B cell (primary cell): ENCODE data around the gene ZNF273. TPM values are rescaled to one million over a fixed set of nuclear protein-coding genes. Genes with fewer than 3 reads are reported as not detected.

ENCODE experiments used
- ATAC-seq: fragments of 200-7000 bp; cut with Tn5 transposase; one replicate; pipeline ENCODE4 v1.10.0; 2021; ENCODE audit warnings: low read depth, mild to moderate bottlenecking, moderate number of reproducible peaks, moderate library complexity
- CTCF ChIA-PET: fragments of 350-600 bp; sonication (Branson Sonifier 250); formaldehyde crosslinking; loops from one replicate; lab custom pipeline; 2021; ENCODE audit warnings: antibody characterized with exemption, inconsistent platforms; lab: Charles Lee
- POLR2A ChIA-PET: fragments of 350-600 bp; sonication (Branson Sonifier 250); formaldehyde crosslinking; loops from one replicate; lab custom pipeline; 2021; ENCODE audit warnings: antibody characterized with exemption; lab: Charles Lee
- DNase-seq: peaks from one replicate; pipeline ENCODE4 v3.0.0; 2013
- H2AFZ ChIP-seq: 2 replicates; pipeline ENCODE4 v1.6.1; 2012; ENCODE audit warnings: mild to moderate bottlenecking, low read depth, low read length; ENCODE audit not compliant: insufficient read depth, poor library complexity, severe bottlenecking
- H3K27ac ChIP-seq, 2 donors: 1 replicate in 1 of 2; 2 replicates in 1 of 2; pipeline ENCODE4 v1.5.1; 2012 to 2013; ENCODE audit warnings: low read length in 2 of 2, mild to moderate bottlenecking in 2 of 2, moderate library complexity in 1 of 2
- H3K27me3 ChIP-seq, 4 experiments: fragments of 200-600 bp in 1 of 4; sonication (generic) in 1 of 4; replicated peaks in 1 of 4; 1 replicate in 2 of 4; 2 replicates in 2 of 4; pipeline versions ENCODE4 v1.6.1 to v1.7.0; 2013 to 2016; ENCODE audit warnings: low read length in 3 of 4, mild to moderate bottlenecking in 2 of 4, mixed read lengths in 1 of 4, moderate library complexity in 1 of 4; ENCODE audit not compliant: insufficient read depth in 4 of 4, control insufficient read depth in 3 of 4; ENCODE audit errors: control extremely low read depth in 1 of 4
- H3K36me3 ChIP-seq, 2 experiments: replicated peaks in 1 of 2; 1 replicate in 1 of 2; 2 replicates in 1 of 2; pipeline versions ENCODE4 v1.6.1 to v1.7.1; 2013; ENCODE audit warnings: low read length in 1 of 2; ENCODE audit not compliant: insufficient read depth in 2 of 2, control insufficient read depth in 1 of 2; ENCODE audit errors: control extremely low read depth in 1 of 2, extremely low read depth in 1 of 2
- H3K4me1 ChIP-seq, 2 donors: fragments of 200-600 bp in 1 of 2; sonication (generic) in 1 of 2; 1 replicate in 1 of 2; 2 replicates in 1 of 2; pipeline versions ENCODE4 v1.5.1 to v1.6.1; 2013 to 2017; ENCODE audit warnings: low read length in 2 of 2; ENCODE audit not compliant: control insufficient read depth in 2 of 2, insufficient read depth in 2 of 2
- H3K4me2 ChIP-seq: replicated peaks from 2 replicates; pipeline ENCODE3; 2012; ENCODE audit warnings: mild to moderate bottlenecking, low read depth, low read length; ENCODE audit not compliant: poor library complexity, severe bottlenecking
- H3K4me3 ChIP-seq, 5 experiments: fragments of 200-600 bp in 1 of 5; sonication (generic) in 1 of 5; 1 replicate in 3 of 5; 2 replicates in 2 of 5; pipeline versions ENCODE4 v1.5.1 to v1.7.0; 2011 to 2016; ENCODE audit warnings: low read length in 4 of 5, mild to moderate bottlenecking in 4 of 5, low read depth in 2 of 5, control low read depth in 1 of 5, moderate library complexity in 1 of 5; ENCODE audit not compliant: insufficient read depth in 1 of 5; ENCODE audit errors: control extremely low read depth in 1 of 5, extremely low read depth in 1 of 5
- H3K79me2 ChIP-seq: fragments of 200-600 bp; sonication (generic); one replicate; pipeline ENCODE4 v1.6.0; 2016; ENCODE audit warnings: low read length; ENCODE audit not compliant: control insufficient read depth, insufficient read depth
- H3K9ac ChIP-seq: fragments of 200-600 bp; sonication (generic); 2 replicates; pipeline ENCODE4 v1.6.1; 2017; ENCODE audit warnings: mild to moderate bottlenecking, low read length, moderate library complexity
- H3K9me3 ChIP-seq, 3 donors: one replicate each; pipeline versions ENCODE4 v1.6.1 to v1.7.1; 2013; ENCODE audit warnings: low read length in 2 of 3; ENCODE audit not compliant: control insufficient read depth in 2 of 3, insufficient read depth in 1 of 3; ENCODE audit errors: control extremely low read depth in 1 of 3
- H4K20me1 ChIP-seq: 2 replicates; pipeline ENCODE4 v1.6.0; 2012; ENCODE audit warnings: mild to moderate bottlenecking, low read length; ENCODE audit not compliant: insufficient read depth, control insufficient read depth, poor library complexity, severe bottlenecking
- H3K27ac Mint-ChIP-seq: one replicate; pipeline ENCODE4 v1.8.0; 2021; ENCODE audit warnings: mixed read lengths
- H3K27me3 Mint-ChIP-seq: one replicate; pipeline ENCODE4 v1.8.0; 2021; ENCODE audit warnings: mixed read lengths
- H3K4me1 Mint-ChIP-seq: one replicate; pipeline ENCODE4 v1.8.0; 2021; ENCODE audit warnings: mixed read lengths
- H3K4me3 Mint-ChIP-seq: one replicate; pipeline ENCODE4 v1.8.0; 2021; ENCODE audit warnings: mixed read lengths
- H3K9me3 Mint-ChIP-seq: one replicate; pipeline ENCODE4 v1.8.0; 2022; ENCODE audit warnings: mixed read lengths; ENCODE audit not compliant: insufficient read depth
- EZH2 ChIP-seq: IDR thresholded peaks from 2 replicates; pipeline ENCODE4 v1.6.1; 2012; ENCODE audit warnings: borderline replicate concordance, low read depth, mild to moderate bottlenecking, moderate library complexity, low read length; ENCODE audit not compliant: insufficient read depth, poor library complexity, severe bottlenecking
- WGBS: methylation state at CpG from one replicate; pipeline ENCODE4 v1.1.5; 2013; ENCODE audit warnings: missing lambda C conversion rate; ENCODE audit not compliant: insufficient coverage; 5-methylcytosine and 5-hydroxymethylcytosine counted together
- intact Hi-C: fragments of 100-400 bp; cut with micrococcal nuclease; formaldehyde crosslinking; loops from one replicate; pipeline ENCODE4 v1.10.0; 2022
- polyA plus RNA-seq: library from polyadenylated mRNA; depleted of rRNA; stranded (reverse); fragments of >200 nt; gene quantifications from 2 replicates; pipeline ENCODE4 v1.2.3, GENCODE V29; 2012
- total RNA-seq, 2 donors: library from RNA; stranded (reverse); fragments of 120-200 nt in 1 of 2; gene quantifications; 1 replicate in 1 of 2; 2 replicates in 1 of 2; pipeline versions ENCODE4 v1.2.3 to v1.2.4, GENCODE V29; 2013 to 2022
- TF ChIP-seq, protein P1 (sequence below): fragments of 200-600 bp; IDR thresholded peaks from one replicate; pipeline ENCODE4 v1.8.0; 2022; ENCODE audit warnings: antibody characterized with exemption, mild to moderate bottlenecking

Gene ZNF273
- total and polyA plus RNA-seq, 2 donors (not counting 1 experiment from before 2014, with no cell fraction given): 3.8 to 12.7 TPM

DNA sequence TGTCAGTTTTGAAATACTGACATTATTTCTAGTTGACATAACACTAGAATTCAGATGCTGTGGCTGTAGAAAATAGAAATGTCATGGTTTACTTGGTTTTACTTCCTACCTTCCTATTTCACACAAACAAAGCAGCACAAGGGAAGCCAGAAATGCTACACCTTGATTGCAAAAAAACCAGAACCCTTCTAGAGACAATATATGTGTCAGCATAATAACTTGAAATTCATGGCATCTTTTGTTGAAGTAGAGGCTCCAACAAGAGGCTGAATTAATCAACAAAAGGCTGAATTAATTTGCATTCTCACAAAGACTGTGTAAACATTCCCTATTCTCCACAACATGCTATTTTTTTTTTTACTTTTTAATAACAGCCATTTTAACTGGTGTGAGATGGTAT, 62.5 kb downstream of the ZNF273 start:
- Histone ChIP-seq H3K27me3 (no peaks in the 10 kb centered on the region), H4K20me1 (no peaks in the 10 kb centered on the region), H3K9ac (no peak overlapping the region), H3K4me2 (no peak overlapping the region), H3K36me3 (no peaks in the 10 kb centered on the region), H3K4me1 (no peaks in the 10 kb centered on the region), H3K9me3 (peaks cover 1 to 31% (median 13%) of the 10 kb centered on the region in 3 donors), H2AFZ (no peak overlapping the region), H3K4me3 (no peak overlapping the region), H3K27ac (no peak overlapping the region), H3K79me2 (no peaks in the 10 kb centered on the region)
- no peaks in the 10 kb centered on the region for H3K27me3 Mint-ChIP-seq
- ATAC-seq: no peak
- TF ChIP-seq, protein P1, sequence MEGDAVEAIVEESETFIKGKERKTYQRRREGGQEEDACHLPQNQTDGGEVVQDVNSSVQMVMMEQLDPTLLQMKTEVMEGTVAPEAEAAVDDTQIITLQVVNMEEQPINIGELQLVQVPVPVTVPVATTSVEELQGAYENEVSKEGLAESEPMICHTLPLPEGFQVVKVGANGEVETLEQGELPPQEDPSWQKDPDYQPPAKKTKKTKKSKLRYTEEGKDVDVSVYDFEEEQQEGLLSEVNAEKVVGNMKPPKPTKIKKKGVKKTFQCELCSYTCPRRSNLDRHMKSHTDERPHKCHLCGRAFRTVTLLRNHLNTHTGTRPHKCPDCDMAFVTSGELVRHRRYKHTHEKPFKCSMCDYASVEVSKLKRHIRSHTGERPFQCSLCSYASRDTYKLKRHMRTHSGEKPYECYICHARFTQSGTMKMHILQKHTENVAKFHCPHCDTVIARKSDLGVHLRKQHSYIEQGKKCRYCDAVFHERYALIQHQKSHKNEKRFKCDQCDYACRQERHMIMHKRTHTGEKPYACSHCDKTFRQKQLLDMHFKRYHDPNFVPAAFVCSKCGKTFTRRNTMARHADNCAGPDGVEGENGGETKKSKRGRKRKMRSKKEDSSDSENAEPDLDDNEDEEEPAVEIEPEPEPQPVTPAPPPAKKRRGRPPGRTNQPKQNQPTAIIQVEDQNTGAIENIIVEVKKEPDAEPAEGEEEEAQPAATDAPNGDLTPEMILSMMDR: no peak
- no peak for TF ChIP-seq EZH2
- no peak for DNase-seq
- CTCF ChIA-PET: no interaction called here
- intact Hi-C loops: no loop called here
- no peaks in the 10 kb centered on the region for H3K4me1 Mint-ChIP-seq
- POLR2A ChIA-PET: no interaction called here
- H3K27ac Mint-ChIP-seq: no peak overlapping the region
- peaks cover 8% of the 10 kb centered on the region for H3K9me3 Mint-ChIP-seq
- H3K4me3 Mint-ChIP-seq: no peak overlapping the region

DNA sequence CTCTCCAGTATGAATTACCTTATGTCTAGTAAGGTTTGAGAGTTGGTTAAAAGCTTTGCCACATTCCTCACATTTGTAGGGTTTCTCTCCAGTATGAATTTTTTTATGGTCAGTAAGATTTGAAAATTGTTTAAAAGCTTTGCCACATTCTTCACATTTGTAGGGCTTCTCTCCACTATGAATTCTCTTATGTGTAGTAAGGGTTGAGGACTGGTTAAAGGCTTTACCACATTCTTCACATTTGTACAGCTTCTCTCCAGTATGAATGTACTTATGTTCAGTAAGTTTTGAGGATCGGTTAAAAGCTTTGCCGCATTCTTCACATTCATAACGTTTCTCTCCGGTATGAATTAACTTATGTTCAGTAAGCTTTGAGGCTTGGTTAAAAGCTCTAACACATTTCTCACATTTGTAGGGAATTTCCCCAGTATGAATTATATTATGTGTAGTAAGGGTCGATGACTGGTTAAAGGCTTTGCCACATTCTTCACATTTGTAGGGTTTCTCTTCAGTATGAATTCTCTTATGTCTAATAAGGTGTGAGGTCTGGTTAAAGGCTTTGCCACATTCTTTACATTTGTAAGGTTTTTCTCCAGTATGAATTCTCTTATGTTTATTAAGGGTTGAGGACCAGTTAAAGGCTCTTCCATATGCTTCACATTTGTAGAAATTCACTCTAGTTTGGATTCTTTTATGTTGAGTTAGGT, 75.6 kb downstream of the ZNF273 start:
- no CpG with 5 or more reads among the region's 5 CpGs for WGBS
- no peaks in the 10 kb centered on the region for H3K79me2 ChIP-seq
- ATAC-seq (no peak), DNase-seq (no peak)
- H3K9me3 ChIP-seq: peaks cover 5 to 81% (median 34%) of the 10 kb centered on the region in 3 donors
- Mint-ChIP-seq H3K4me1 (peaks cover 3% of the 10 kb centered on the region), H3K27ac (no peak overlapping the region), H3K4me3 (no peak overlapping the region), H3K27me3 (no peaks in the 10 kb centered on the region), H3K9me3 (peaks cover 32% of the 10 kb centered on the region)
- H3K36me3 ChIP-seq: peaks cover 12 to 27% of the 10 kb centered on the region in 2 experiments
- no peak overlapping the region for H2AFZ ChIP-seq
- no peaks in the 10 kb centered on the region for H3K27me3 ChIP-seq
- TF ChIP-seq EZH2: no peak
- TF ChIP-seq, protein P1: no peak
- H3K4me3 ChIP-seq: peak overlapping the region in 1 of 5 experiments; percentile 4
- ChIA-PET POLR2A (no interaction called here), CTCF (no interaction called here)
- no peaks in the 10 kb centered on the region for H4K20me1 ChIP-seq
- intact Hi-C loops: no loop called here
- no peaks in the 10 kb centered on the region for H3K4me1 ChIP-seq
- H3K9ac ChIP-seq: peak overlapping the region; percentile 2
- H3K27ac ChIP-seq: no peak overlapping the region
- H3K4me2 ChIP-seq: no peak overlapping the region
